Pericardium fibroblast (primary cell): ENCODE measurements around the gene WDFY1. TPM values are rescaled to one million over a fixed set of nuclear protein-coding genes. Genes with fewer than 3 reads are reported as not detected.

Source experiments
- total RNA-seq: library from RNA; depleted of rRNA; stranded (reverse); fragments of >200 nt; gene quantifications from 2 replicates; pipeline ENCODE4 v1.2.3, GENCODE V29; 2015

The WDFY1 gene
- total RNA-seq = 34.0 and 63.5 TPM in 2 replicates

GRCh38 chr2:223944703-223945531, at the start of gene WDFY1:
Gene WDFY1 (minus strand): TSS chr2:223945335. CDS start chr2:223945284, 51 bp downstream.

GRCh38 chr2:223957092-223957851, 12.1 kb upstream of the WDFY1 start, which contains the start of gene MRPL44:
Gene MRPL44 (plus strand): TSS chr2:223957463. CDS start chr2:223957473, 10 bp downstream.

GRCh38 chr2:223837287-223838061, 107.7 kb downstream of the WDFY1 start, which contains the start of gene AP1S3:
Gene AP1S3 (minus strand): TSS chr2:223837582. CDS start chr2:223837450, 132 bp downstream.

Other genes with a start within 250 kb of the WDFY1 start
- 0.68 and 5.4 TPM in 2 replicates for gene AP1S3, start 107.8 kb downstream of the WDFY1 start, total RNA-seq
- 22.6 and 26.1 TPM in 2 replicates for gene MRPL44, start 12.1 kb upstream of the WDFY1 start, total RNA-seq
- 110 and 463 TPM in 2 replicates for gene SERPINE2, start 94.0 kb upstream of the WDFY1 start, total RNA-seq